GM12878 (cell line): ENCODE data around the gene TBX4. TPM values are rescaled to one million over a fixed set of nuclear protein-coding genes. Genes with fewer than 3 reads are reported as not detected.

Experiments used
- ATAC-seq: fragments of 200-7000 bp; cut with Tn5 transposase; 3 replicates; pipeline ENCODE4 v1.9.1; 2020; ENCODE audit warnings: mild to moderate bottlenecking, moderate library complexity
- BruUV-seq: library from RNA; stranded (reverse); fragments of 400-500 nt; replicated peaks from 2 replicates; lab custom pipeline; 2021; lab: Mats Ljungman, UMichigan
- CTCF ChIA-PET: fragments of 300-600 bp; sonication (Branson Sonifier 250); formaldehyde crosslinking; extraction: SDS; loops from one replicate; lab custom pipeline; 2021; ENCODE audit warnings: inconsistent platforms; lab: Yijun Ruan, JAX
- POLR2A ChIA-PET: fragments of 350-600 bp; formaldehyde crosslinking; extraction: SDS; loops from one replicate; lab custom pipeline; 2021; ENCODE audit warnings: inconsistent platforms; lab: Charles Lee
- RAD21 ChIA-PET: fragments of 300-600 bp; sonication (Branson Sonifier 250); formaldehyde crosslinking; loops from one replicate; lab custom pipeline; 2023; ENCODE audit warnings: antibody characterized with exemption; ENCODE audit not compliant: unreplicated experiment; lab: Charles Lee
- SMC1A ChIA-PET: fragments of 300-600 bp; sonication (Branson Sonifier 250); formaldehyde crosslinking; loops from one replicate; lab custom pipeline; 2023; ENCODE audit not compliant: unreplicated experiment, uncharacterized antibody; lab: Charles Lee
- DNase-seq: peaks from one replicate; pipeline ENCODE4 v3.0.0-alpha.2; 2011; ENCODE audit warnings: low read depth, low spot score
- FAIRE-seq: peaks from 3 replicates; lab custom pipeline; 2011; peaks lifted over from hg19 to GRCh38; lab: Jason Lieb, UNC
- H2AFZ ChIP-seq: 2 replicates; pipeline ENCODE4 v1.6.0; 2011; ENCODE audit warnings: low read depth, low read length, control low read depth; ENCODE audit not compliant: control insufficient read depth
- H3K27ac ChIP-seq: 2 replicates; pipeline ENCODE4 v1.5.1; 2011; ENCODE audit warnings: control low read depth; ENCODE audit not compliant: control insufficient read depth, insufficient read depth
- H3K27me3 ChIP-seq, 2 experiments: replicated peaks in 1 of 2; 2 replicates each; pipeline versions ENCODE4 v1.6.0 to v1.6.1; 2011; ENCODE audit warnings: low read length in 1 of 2; ENCODE audit not compliant: control insufficient read depth in 2 of 2, insufficient read depth in 2 of 2
- H3K36me3 ChIP-seq, 2 experiments: 2 replicates each; pipeline ENCODE4 v1.5.1; 2011; ENCODE audit warnings: low read length in 1 of 2; ENCODE audit not compliant: control insufficient read depth in 2 of 2, insufficient read depth in 2 of 2
- H3K4me1 ChIP-seq: 2 replicates; pipeline ENCODE4 v1.6.1; 2011; ENCODE audit warnings: mild to moderate bottlenecking, low read length, moderate library complexity, mixed read lengths; ENCODE audit not compliant: control insufficient read depth, insufficient read depth
- H3K4me2 ChIP-seq: 2 replicates; pipeline ENCODE4 v1.6.0; 2011; ENCODE audit warnings: control low read depth; ENCODE audit not compliant: control insufficient read depth, insufficient read depth
- H3K4me3 ChIP-seq: fragments of 200-600 bp; sonication (generic); 2 replicates; pipeline ENCODE4 v1.5.1; 2016
- H3K79me2 ChIP-seq: 2 replicates; pipeline ENCODE4 v1.6.0; 2011; ENCODE audit warnings: low read length; ENCODE audit not compliant: control insufficient read depth, insufficient read depth
- H3K9ac ChIP-seq: 2 replicates; pipeline ENCODE4 v1.8.0; 2011; ENCODE audit warnings: low read length, control low read depth, mixed read lengths; ENCODE audit not compliant: control insufficient read depth, insufficient read depth
- H3K9me3 ChIP-seq: replicated peaks from 3 replicates; pipeline ENCODE4 v1.5.1; 2011; ENCODE audit warnings: mild to moderate bottlenecking, low read length; ENCODE audit not compliant: control insufficient read depth, insufficient read depth
- H4K20me1 ChIP-seq: 2 replicates; pipeline ENCODE4 v1.6.0; 2011; ENCODE audit not compliant: control insufficient read depth, insufficient read depth
- ETV6 ChIP-seq, 2 experiments: fragments of 450-650 bp in 1 of 2; IDR thresholded peaks in 1 of 2; conservative IDR thresholded peaks in 1 of 2; 2 replicates each; pipeline ENCODE4 v1.6.1; 2014; ENCODE audit warnings: antibody characterized with exemption in 1 of 2, borderline replicate concordance in 1 of 2, low read depth in 1 of 2, mild to moderate bottlenecking in 1 of 2, moderate library complexity in 1 of 2
- WGBS: methylation state at CpG from one replicate; pipeline ENCODE4 v1.1.6; 2016; ENCODE audit warnings: low lambda C conversion rate; ENCODE audit not compliant: insufficient replicate concordance, insufficient coverage; ENCODE audit errors: missing lambda C conversion rate; 5-methylcytosine and 5-hydroxymethylcytosine counted together
- in situ Hi-C: fragments of 300-500 bp; cut with MboI; formaldehyde crosslinking; loops from 9 replicates; pipeline ENCODE4 v1.14.3; 2018; ENCODE audit warnings: mixed read lengths
- intact Hi-C: fragments of 100-400 bp; cut with micrococcal nuclease; formaldehyde crosslinking; loops from one replicate; pipeline ENCODE4 v1.14.2; 2022; ENCODE audit not compliant: unreplicated experiment
- polyA plus RNA-seq, 11 experiments: library from polyadenylated mRNA; depleted of rRNA in 4 of 11; unstranded in 6 of 11; stranded (reverse) in 5 of 11; fragments of >200 nt; fragmentation: Nextera tagmentation in 4 of 11; fragmentation: Illumina TruSeq in 1 of 11; extraction: Ambion mirVana in 4 of 11; extraction: Trizol in 1 of 11; gene quantifications; 1 replicate in 1 of 11; 2 replicates in 10 of 11; pipeline versions ENCODE4 v1.2.1 to v1.2.3, GENCODE V29; 2011 to 2016; ENCODE audit warnings: inconsistent platforms in 2 of 11, missing spikeins in 2 of 11, low read depth in 1 of 11
- total RNA-seq, 4 experiments: library from RNA; depleted of rRNA in 3 of 4; stranded (reverse); fragments of >200 nt in 3 of 4; fragmentation: Illumina TruSeq in 1 of 4; extraction: Trizol in 1 of 4; gene quantifications; 2 replicates each; pipeline versions ENCODE4 v1.2.1 to v1.2.3, GENCODE V29; 2013 to 2021
- TF ChIP-seq, protein P1 (sequence below): fragments of 450-650 bp; conservative IDR thresholded peaks from 2 replicates; pipeline ENCODE4 v1.6.1; 2017; ENCODE audit warnings: mild to moderate bottlenecking, moderate library complexity
- TF ChIP-seq, protein P2 (sequence below): fragments of 450-650 bp; IDR thresholded peaks from 2 replicates; pipeline ENCODE4 v1.6.1; 2018; ENCODE audit warnings: borderline replicate concordance, mild to moderate bottlenecking; ENCODE audit not compliant: partially characterized antibody

TBX4 gene
- total and polyA plus RNA-seq, 10 of the 15 experiments (the other 5 are each of a cell fraction or from before 2014, with no cell fraction given), result 0.01 TPM; not detected in 9

DNA sequence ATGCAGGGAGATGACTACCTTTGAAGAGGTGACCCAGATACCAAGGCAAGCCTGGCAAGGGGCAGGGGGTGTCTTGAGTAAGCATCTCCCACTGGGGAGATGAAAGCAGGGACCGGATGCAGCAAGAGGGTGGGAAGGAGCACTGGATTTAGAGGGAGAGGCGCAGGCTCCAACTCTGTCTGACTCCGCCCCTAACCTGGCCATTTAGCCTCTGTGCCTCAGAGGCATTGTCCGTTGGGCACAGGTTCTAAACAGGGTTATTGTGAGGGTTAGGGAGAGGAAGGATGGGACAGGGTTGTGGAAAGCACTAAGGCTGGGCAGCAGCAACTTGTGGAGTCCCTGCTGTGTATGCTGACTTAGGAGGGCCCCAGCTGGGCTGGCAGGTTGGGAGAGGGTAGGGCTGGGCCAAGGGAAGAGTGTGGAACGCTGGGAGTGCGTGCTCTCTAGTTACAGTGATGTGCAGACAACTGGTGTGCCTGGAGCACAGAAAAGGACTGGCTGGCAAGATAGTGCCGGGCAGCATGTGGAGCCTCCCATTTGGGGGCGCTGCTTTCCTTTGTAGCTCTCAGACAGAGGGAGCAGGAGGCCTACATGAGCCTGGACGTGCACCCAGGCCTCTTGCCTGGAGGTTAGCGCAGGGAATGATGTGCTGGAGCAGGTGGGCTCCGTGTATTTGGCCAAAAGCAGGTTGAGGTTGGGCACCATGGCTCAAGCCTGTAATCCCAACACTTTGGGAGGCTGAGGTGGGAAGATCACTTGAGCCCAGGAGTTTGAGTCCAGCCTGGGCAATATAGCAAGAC is 26.3 kb upstream of the TBX4 start:
- WGBS, result 11% methylated on average over 11 of the region's 11 CpGs
- no TSS peak for BruUV-seq
- in situ Hi-C loops, result no loop called here
- H3K4me3 ChIP-seq, result no peak overlapping the region
- TF ChIP-seq, protein P1, sequence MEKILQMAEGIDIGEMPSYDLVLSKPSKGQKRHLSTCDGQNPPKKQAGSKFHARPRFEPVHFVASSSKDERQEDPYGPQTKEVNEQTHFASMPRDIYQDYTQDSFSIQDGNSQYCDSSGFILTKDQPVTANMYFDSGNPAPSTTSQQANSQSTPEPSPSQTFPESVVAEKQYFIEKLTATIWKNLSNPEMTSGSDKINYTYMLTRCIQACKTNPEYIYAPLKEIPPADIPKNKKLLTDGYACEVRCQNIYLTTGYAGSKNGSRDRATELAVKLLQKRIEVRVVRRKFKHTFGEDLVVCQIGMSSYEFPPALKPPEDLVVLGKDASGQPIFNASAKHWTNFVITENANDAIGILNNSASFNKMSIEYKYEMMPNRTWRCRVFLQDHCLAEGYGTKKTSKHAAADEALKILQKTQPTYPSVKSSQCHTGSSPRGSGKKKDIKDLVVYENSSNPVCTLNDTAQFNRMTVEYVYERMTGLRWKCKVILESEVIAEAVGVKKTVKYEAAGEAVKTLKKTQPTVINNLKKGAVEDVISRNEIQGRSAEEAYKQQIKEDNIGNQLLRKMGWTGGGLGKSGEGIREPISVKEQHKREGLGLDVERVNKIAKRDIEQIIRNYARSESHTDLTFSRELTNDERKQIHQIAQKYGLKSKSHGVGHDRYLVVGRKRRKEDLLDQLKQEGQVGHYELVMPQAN, result 0 out of 2 replicates have a peak, but pooled peaks have one; percentile 6
- 0 out of 4 replicates have a peak, but pooled peaks of 1 of the 2 experiments have one; percentile 9 for TF ChIP-seq ETV6 (conservative IDR thresholded peaks at IDR 0.05 in 1 of 2, IDR thresholded peaks at IDR 0.05 in 1 of 2; ENCODE audit: borderline replicate concordance in 1 of 2, low read depth in 1 of 2)
- TF ChIP-seq, protein P2, sequence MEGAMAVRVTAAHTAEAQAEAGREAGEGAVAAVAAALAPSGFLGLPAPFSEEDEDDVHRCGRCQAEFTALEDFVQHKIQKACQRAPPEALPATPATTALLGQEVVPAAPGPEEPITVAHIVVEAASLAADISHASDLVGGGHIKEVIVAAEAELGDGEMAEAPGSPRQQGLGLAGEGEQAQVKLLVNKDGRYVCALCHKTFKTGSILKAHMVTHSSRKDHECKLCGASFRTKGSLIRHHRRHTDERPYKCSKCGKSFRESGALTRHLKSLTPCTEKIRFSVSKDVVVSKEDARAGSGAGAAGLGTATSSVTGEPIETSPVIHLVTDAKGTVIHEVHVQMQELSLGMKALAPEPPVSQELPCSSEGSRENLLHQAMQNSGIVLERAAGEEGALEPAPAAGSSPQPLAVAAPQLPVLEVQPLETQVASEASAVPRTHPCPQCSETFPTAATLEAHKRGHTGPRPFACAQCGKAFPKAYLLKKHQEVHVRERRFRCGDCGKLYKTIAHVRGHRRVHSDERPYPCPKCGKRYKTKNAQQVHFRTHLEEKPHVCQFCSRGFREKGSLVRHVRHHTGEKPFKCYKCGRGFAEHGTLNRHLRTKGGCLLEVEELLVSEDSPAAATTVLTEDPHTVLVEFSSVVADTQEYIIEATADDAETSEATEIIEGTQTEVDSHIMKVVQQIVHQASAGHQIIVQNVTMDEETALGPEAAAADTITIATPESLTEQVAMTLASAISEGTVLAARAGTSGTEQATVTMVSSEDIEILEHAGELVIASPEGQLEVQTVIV, result no peak
- H3K4me2 ChIP-seq, result no peak overlapping the region
- FAIRE-seq, result no peak
- H3K4me1 ChIP-seq, result no peaks in the 10 kb centered on the region
- SMC1A ChIA-PET, result interaction anchor here (1.2 kb wide), 1 partner anchor 125 kb away, joined by 4 read pairs; no protein-coding TSS in a partner anchor
- intact Hi-C loops, result no loop called here
- POLR2A ChIA-PET, result no interaction called here
- CTCF ChIA-PET, result interaction anchor here (2.7 kb wide), 1 partner anchor 13 kb away, joined by 11 read pairs; no protein-coding TSS in a partner anchor
- H3K27me3 ChIP-seq, result no peaks in the 10 kb centered on the region; a peak in 3 of 4 replicates
- RAD21 ChIA-PET, result no interaction called here
- no peak for ATAC-seq
- no peak overlapping the region for H3K9ac ChIP-seq
- no peak overlapping the region for H3K27ac ChIP-seq
- H3K9me3 ChIP-seq, result no peaks in the 10 kb centered on the region; the same call in 2 of the 3 replicates
- H4K20me1 ChIP-seq, result no peaks in the 10 kb centered on the region
- no peak overlapping the region for H2AFZ ChIP-seq
- no peaks in the 10 kb centered on the region for H3K36me3 ChIP-seq
- no peaks in the 10 kb centered on the region for H3K79me2 ChIP-seq
- DNase-seq, result no peak
